ENCODE measurements around the gene FAM168B.

The FAM168B gene

GRCh38 chr2:131048641-131049040 is 44.6 kb downstream of the FAM168B start:
- Mint-ChIP-seq H3K27me3 (no peaks in the 10 kb centered on the region), H3K4me1 (peaks cover 3% of the 10 kb centered on the region), H3K27ac (no peak overlapping the region), H3K36me3 (peaks cover 17% of the 10 kb centered on the region), H3K9me3 (no peaks in the 10 kb centered on the region), H3K4me3 (no peak overlapping the region)

GRCh38 chr2:131047920-131048560 is 45.2 kb downstream of the FAM168B start:
- Mint-ChIP-seq H3K4me3 (no peak overlapping the region), H3K9me3 (no peaks in the 10 kb centered on the region), H3K36me3 (peaks cover 15% of the 10 kb centered on the region), H3K27ac (no peak overlapping the region), H3K27me3 (no peaks in the 10 kb centered on the region), H3K4me1 (peaks cover 3% of the 10 kb centered on the region)

- Mint-ChIP-seq H3K4me3 (no peak overlapping the region), H3K4me1 (peaks cover 7% of the 10 kb centered on the region), H3K9me3 (no peaks in the 10 kb centered on the region), H3K27ac (no peak overlapping the region), H3K36me3 (peaks cover 11% of the 10 kb centered on the region), H3K27me3 (no peaks in the 10 kb centered on the region)
These were observed 46.2 kb downstream of the FAM168B start for GRCh38 chr2:131046918-131047652.

GRCh38 chr2:131046028-131046917 is 47.0 kb downstream of the FAM168B start:
- peaks cover 6% of the 10 kb centered on the region for H3K36me3 Mint-ChIP-seq

GRCh38 chr2:131045286-131046027 is 47.8 kb downstream of the FAM168B start:
- Mint-ChIP-seq H3K36me3 (peaks cover 6% of the 10 kb centered on the region), H3K4me3 (no peak overlapping the region), H3K27ac (no peak overlapping the region), H3K4me1 (peaks cover 21% of the 10 kb centered on the region), H3K9me3 (no peaks in the 10 kb centered on the region), H3K27me3 (no peaks in the 10 kb centered on the region)

More at GRCh38 chr2:131046028-131046917, 47.0 kb downstream of the FAM168B start:
- Mint-ChIP-seq H3K27ac (peak overlapping the region; percentile 17), H3K4me1 (peaks cover 14% of the 10 kb centered on the region), H3K4me3 (no peak overlapping the region), H3K9me3 (no peaks in the 10 kb centered on the region), H3K27me3 (no peaks in the 10 kb centered on the region)

GRCh38 chr2:131044757-131045150 is 48.5 kb downstream of the FAM168B start:
- no peaks in the 10 kb centered on the region for H3K27me3 Mint-ChIP-seq
- no peak overlapping the region for H3K4me3 Mint-ChIP-seq
- no peaks in the 10 kb centered on the region for H3K9me3 Mint-ChIP-seq
- peaks cover 21% of the 10 kb centered on the region for H3K4me1 Mint-ChIP-seq
- H3K27ac Mint-ChIP-seq, result no peak overlapping the region
- peaks cover 6% of the 10 kb centered on the region for H3K36me3 Mint-ChIP-seq

GRCh38 chr2:131044075-131044756 is 49.0 kb downstream of the FAM168B start:
- peaks cover 21% of the 10 kb centered on the region for H3K4me1 Mint-ChIP-seq
- no peaks in the 10 kb centered on the region for H3K9me3 Mint-ChIP-seq
- H3K27ac Mint-ChIP-seq, result no peak overlapping the region
- H3K36me3 Mint-ChIP-seq, result peaks cover 6% of the 10 kb centered on the region
- H3K4me3 Mint-ChIP-seq, result no peak overlapping the region
- H3K27me3 Mint-ChIP-seq, result no peaks in the 10 kb centered on the region

- peaks cover 21% of the 10 kb centered on the region for H3K4me1 Mint-ChIP-seq
- no peaks in the 10 kb centered on the region for H3K9me3 Mint-ChIP-seq
- H3K36me3 Mint-ChIP-seq, result peaks cover 2% of the 10 kb centered on the region
- no peaks in the 10 kb centered on the region for H3K27me3 Mint-ChIP-seq
- no peak overlapping the region for H3K4me3 Mint-ChIP-seq
- no peak overlapping the region for H3K27ac Mint-ChIP-seq
These were observed 49.8 kb downstream of the FAM168B start for GRCh38 chr2:131043199-131044074.

- Mint-ChIP-seq H3K27ac (no peak overlapping the region), H3K36me3 (peaks cover 2% of the 10 kb centered on the region), H3K9me3 (no peaks in the 10 kb centered on the region), H3K4me1 (peaks cover 25% of the 10 kb centered on the region), H3K27me3 (no peaks in the 10 kb centered on the region), H3K4me3 (no peak overlapping the region)
These were observed 51.0 kb downstream of the FAM168B start for GRCh38 chr2:131042148-131042775.

GRCh38 chr2:131041402-131042147 is 51.7 kb downstream of the FAM168B start:
- Mint-ChIP-seq H3K27ac (peak overlapping the region; percentile 37), H3K9me3 (no peaks in the 10 kb centered on the region), H3K27me3 (no peaks in the 10 kb centered on the region), H3K4me3 (peak overlapping the region; percentile 62), H3K4me1 (peaks cover 25% of the 10 kb centered on the region), H3K36me3 (no peaks in the 10 kb centered on the region)

- no peaks in the 10 kb centered on the region for H3K9me3 Mint-ChIP-seq
- peak overlapping the region; percentile 62 for H3K4me3 Mint-ChIP-seq
- H3K36me3 Mint-ChIP-seq, result no peaks in the 10 kb centered on the region
- H3K27me3 Mint-ChIP-seq, result no peaks in the 10 kb centered on the region
- H3K4me1 Mint-ChIP-seq, result peaks cover 25% of the 10 kb centered on the region
- no peak overlapping the region for H3K27ac Mint-ChIP-seq
These were observed 52.4 kb downstream of the FAM168B start for GRCh38 chr2:131040661-131041401.

- no peaks in the 10 kb centered on the region for H3K27me3 Mint-ChIP-seq
- no peak overlapping the region for H3K27ac Mint-ChIP-seq
- H3K36me3 Mint-ChIP-seq, result no peaks in the 10 kb centered on the region
- no peaks in the 10 kb centered on the region for H3K9me3 Mint-ChIP-seq
- peaks cover 25% of the 10 kb centered on the region for H3K4me1 Mint-ChIP-seq
- H3K4me3 Mint-ChIP-seq, result peak overlapping the region; percentile 62
These were observed 53.2 kb downstream of the FAM168B start for GRCh38 chr2:131039908-131040660.

Data from activated naive CD4-positive, alpha-beta T cell treated with anti-CD3 and anti-CD28 coated beads, Interleukin-2, amount 50 U/mL, for 24 hours (primary cell).